Embryonic facial prominence (tissue), 1 donor: ENCODE results near the gene RAC3.

Experiments used
- DNase-seq: peaks from one replicate; pipeline ENCODE4 v3.0.0-alpha.2; 2016; ENCODE audit errors: extremely low spot score

RAC3 gene

DNA sequence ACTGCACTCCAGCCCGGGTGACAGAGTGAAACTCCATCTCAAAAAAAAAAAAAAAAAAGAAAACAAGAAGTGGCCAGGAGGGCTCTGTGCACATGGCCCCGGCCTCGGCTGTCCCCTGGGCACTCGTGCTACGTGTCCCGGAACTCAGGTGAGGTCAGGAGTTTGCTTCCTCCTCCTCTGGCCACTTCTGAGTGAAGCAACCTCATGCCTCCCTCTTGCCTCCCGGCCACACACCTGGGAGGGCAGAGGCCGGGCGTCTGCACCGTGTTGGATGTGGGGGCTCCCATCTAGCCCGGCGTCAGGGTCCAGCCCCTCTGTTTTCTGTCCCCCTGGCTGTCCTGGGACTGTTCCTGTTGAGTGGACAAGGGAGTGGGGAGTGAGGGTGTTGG lies 31.9 kb upstream of the RAC3 start:
- DNase-seq = no peak

DNA sequence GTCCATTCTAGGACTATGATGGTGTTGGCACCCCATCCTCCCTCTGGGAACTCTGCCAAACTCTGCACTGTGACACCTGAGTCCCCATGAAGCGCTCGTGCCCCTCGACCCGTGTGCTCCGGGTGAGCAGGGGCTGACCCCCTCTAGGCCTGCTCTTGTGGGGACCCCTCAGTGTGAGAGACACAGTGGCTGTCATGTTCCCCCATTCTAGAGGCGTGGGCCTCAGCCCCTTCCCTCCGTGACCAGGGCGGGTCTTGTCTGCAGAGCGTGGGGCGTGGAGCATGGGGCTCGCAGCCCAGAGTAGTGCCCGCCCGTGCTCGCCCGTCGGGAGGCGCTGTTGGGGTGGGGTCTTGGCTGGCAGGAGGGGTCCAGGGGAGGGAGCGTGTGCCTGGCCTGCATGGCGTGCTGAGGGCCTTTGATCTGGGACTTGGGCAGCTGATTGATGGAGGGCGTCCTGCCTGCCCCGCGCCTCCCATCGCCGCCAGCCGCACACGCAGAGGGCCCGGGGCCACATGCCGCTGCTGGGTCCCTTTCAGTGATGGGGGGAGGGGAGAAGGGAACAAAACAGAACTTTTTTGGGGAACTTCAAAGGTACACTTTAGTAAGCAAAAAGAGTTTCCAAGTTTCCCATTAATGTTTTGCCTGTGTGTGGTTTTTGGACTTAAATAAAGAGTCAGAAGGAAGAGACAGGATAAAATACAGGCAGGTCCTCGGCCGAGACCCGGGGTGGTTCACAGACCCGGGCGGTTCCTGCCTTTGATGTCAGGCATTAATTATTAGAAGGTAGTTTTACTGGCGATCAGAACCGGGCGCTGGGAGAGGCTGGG lies 31.3 kb upstream of the RAC3 start:
- no peak for DNase-seq

DNA sequence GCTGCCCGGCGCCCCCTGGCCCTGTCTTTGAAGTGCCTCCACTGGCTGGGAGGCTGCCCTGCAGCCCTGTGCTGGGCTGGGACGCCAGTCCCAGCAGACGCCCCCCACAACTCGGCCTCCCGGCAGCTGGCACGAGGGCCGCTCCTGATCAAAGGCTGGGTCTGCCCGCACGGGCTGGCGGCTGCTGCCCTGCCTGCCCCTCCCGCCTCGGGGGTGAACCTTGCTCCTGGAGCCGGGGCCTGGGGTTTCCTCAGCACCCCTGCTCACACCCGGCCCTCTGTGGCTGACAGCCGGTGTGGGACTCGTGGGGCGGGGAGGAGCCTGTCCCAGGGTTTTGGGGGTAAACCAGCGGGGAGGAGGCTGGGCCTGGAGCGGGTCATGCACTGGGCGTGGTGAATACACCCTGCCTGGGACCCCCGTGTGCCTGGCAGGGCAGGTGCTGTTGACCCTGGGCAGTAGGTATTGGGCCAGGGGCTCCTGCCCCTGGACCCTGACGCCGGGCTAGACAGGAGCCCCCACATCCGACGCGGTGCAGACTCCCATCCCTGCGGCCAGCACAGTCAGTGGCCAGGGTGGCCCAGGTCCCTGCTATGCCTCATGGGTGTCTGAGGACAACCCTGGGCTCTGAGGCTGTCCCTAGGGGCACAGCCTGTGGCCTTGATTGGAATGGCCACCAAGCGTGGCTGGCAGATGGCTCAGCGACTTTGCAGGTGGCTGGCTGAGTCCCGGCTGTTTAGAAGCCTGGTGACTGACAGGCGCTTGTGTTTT lies 30.5 kb upstream of the RAC3 start:
- DNase-seq = no peak

DNA sequence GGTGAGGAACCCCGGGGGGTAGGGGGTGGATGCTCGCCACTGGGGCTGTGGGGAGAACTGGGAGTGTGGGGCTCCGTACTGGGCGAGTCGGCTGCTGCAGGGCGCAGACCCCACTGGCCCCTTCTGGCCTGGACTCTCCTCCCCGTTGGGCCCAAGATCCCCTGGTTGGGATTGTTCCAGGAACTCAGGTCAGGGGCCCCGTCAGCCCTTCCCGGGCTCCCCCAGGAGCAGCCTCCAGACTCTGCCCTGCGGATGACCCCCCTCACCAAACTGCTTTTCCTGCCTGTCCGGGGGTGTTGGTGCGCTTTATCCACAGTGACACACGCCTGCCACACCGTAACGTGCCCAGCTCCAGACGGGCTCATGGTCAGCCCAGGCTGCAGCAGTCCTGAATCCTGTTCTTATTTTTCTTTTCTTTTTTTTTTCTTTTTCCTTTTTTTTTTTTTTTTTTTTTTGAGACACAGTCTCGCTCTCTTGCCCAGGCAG lies 29.9 kb upstream of the RAC3 start:
- no peak for DNase-seq

DNA sequence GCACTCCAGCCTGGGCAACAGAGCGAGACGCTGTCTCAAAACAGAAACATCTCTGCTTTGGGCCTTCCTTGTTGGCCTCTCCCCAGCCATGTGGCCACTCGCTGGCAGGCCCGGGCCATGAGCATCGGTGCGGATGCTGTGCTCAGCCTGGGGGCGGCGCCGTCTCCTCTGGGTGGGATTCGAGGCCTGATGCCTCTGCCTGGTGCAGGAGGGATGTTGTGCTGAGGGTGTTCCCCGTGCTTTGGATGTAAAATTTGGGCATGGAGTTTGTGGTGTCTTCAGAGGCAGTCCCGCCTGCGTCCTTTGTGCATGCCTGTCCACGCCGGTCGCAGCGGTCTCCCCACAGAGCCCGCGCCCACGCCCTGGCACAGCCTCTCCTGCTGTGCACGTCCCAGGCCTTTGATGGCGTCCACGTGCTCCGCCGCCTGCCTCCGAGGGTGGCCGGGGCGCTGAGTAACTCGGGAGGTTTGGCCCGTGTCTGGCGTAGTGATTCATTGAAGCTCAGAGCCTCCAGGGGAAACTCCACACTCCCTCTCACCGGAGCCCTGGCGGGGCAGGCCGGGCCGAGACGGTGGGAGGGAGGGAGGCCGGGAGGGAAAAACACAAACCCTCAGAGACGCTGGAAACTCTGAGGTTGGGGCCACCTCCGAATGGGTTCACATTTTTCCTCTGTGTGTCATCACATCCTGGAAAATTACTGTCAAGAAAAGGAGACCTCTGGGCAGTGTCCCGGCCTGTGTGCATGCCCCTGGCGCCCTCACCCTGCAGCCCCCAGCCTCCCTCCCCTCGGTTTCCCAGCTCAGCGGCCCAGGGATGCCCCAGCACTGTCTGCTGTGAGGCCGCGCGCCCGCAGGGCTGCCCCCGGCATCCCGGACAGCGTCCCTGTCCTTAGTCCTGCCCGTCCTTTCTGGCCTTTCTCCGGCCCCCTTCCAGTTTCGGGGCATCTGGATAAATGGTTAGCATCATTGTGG lies 27.8 kb upstream of the RAC3 start:
- DNase-seq = no peak

DNA sequence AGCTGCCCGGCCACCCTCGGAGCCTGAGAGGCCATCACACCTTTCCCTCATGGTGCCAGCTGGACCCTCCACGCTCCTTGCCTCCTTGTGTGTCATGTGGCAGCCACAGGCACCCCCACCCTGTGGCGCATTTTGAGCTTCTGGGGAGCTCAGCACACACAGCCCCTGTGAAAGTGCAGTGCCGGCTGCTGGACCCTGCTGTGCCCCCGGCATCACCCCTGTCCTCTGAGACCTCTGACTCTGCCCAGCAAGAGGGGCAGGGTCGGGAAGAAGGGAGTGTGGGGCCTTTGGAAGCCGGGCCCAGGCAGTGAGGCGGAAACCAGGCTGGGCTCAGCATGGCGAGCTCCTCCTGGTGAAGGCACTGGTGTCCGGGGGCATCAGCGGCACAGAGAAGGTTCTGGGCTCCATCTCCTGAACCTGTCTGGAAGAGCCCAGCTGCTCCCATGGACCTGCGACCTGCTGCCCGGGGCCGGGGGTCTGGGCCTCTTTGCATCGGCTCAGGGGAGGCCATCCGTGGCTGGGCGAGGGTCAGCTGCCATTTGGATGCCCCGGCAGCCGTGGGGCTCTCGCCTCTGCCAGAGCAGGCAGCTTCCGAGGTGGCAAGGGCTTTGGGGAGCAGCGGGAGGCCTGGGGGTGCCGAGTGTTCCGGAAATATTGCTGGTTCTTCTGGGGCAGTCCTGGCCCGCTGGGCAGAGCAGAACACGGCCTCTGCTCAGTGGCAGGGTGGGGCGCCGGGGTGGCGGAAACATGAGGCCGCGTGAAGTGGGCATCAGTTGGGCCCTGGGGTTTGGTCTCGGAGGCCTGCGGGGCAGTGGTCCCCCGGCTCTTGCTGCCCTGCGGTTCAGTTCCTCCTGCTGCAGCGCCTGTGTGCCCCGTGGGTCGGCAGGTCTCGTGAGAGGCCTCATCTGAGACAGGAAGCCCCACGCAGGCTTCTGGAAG lies 26.7 kb upstream of the RAC3 start:
- DNase-seq = no peak

DNA sequence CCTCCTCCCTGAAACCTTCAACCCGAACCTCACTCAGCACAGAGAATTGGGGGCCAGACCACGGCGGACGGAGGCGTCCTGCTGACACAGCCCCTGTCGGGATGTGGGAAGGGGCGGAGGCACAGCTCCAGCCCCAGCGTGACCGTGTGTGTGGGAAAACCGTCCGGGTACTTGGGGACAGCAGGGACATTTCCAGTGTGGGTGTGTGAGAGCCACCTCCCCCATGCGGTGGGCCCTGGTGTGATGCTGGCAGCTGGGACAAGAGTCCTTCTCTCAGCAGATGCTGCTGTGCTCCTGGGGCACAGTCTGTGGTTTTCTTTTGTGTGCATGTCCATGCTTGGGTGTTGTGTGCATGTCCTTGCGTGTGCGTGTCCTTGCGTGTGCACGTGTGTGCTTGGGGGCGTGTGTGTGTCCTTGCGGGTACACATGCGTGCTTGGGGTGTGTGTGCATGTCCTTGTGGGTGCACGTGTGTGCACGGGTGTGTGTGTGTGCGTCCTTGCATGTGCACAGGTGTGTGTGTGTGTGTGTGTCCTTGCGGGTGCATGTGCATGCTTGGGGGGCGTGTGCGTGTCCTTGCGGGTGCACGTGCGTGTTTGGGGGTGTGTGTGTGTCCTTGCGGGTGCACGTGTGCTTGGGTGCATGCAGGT lies 25.7 kb upstream of the RAC3 start:
- DNase-seq = no peak

DNA sequence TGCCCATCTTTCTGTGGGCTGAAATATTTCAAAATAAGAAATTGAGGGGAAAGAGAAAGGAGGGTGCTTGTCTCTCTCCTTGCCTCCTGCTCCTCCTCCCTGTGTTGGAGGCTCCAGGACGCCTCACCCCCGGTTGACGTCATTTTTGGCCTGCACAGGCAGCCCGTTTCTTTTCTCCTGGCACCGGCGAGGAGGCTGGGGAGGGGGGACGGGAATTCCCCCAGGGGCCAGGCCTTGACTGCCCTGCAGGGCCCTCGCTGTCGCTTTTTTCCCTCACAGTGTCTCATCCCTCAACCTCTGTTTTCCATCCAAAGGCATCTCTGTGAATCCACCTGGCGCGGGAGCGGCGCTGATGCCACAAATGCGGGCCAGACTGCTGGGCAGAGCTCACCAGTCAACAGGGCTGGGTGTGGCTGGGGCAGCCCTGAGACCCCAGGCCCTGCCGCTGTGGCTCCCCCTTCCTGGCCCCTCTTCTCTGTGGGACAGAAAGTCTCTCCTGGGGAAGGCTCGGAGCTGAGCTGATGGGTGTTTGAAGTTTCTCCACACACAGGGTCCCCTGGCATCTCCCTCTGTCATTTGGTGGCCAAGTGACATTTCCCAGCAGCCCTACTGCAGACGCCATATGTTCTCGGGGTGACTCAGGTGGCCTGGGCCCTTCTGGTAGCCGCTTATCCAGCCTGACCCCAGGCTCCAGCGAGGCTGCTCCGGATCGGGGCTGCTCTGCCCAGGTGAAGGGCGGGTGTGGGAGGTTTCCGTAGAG lies 24.8 kb upstream of the RAC3 start:
- no peak for DNase-seq

DNA sequence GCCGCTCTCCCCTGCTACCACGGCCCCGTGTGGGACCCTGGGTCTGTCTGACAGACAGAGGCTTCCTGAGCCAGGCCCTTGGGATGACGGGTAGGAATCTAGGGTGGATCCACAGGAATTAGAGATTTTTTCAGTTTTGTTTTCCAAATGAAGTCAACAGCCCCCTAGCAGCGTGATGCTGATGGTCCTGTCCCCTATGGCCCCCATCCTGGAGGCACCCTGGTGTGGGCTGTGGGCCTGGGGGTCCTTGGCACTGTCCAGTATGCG lies 24.3 kb upstream of the RAC3 start:
- no peak for DNase-seq

DNA sequence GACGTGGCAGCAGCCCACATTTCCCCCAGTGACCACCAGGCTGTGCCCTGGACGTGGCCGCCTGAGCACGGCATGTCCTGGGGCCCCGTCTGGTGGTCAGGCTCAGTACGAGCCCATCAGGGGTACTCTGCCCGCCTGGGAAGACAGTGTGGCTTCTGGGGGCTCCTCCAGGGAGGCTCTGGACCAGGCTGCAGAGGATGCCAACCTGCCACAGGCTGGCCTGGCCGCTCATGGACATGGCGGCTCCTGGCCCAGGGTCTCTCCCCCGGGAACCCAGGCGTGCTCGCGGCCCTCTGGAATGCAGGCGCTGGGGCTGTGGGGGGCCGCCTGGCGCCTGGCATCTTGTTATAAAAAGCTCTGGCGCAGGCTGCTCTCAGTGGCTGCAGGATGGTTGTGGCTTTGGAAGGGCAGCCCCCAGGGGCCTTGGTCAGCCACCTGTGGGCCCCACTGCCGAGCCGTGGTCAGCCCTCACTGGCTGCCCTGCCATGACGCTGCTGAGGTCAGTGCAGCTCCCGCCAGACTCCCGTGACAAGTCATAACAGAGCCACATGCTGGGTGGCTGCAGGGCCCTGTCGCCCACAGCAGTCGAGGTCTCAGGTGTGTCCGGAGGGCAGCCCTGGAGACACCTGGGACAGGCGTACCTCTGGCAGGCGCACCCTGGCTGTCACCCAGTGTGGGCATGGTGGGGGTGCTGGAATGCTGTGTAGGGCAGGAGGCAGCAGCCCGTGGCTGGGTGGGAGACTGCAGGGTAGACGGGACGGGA lies 23.8 kb upstream of the RAC3 start:
- DNase-seq = no peak

DNA sequence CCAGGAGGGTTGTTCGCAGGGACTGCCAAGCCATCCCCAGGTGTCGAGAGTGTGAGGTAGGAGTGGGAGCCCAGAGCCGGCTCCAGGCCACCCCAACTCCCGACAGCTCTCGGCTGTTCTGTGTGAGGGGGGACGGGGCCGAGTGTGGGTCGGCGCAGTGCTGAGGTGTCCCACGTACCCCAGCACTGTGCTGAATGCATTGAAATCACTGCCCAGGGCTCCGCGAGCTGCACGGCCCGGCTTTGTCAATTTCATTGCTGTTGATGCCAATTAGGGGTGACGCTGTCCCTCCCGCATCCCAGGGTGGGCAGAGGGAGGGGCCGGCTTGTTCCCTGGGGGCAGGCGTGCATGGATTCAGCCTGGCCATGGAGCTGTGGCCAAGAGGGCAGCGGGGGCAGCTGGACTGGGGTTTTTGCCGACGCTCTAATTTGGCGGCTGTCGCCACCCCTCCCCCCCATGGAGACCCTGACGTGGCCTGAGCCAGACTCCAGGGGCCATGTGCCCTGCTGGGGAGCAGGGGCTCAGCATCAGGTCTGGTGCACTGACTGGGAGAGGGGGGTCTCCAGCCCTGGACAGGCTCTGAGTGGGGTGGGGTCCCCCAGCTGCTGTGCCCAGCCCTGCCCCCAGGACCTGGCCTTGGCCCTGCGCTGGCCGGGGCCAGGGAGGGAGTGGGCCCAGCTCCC lies 23.1 kb upstream of the RAC3 start:
- DNase-seq = no peak

DNA sequence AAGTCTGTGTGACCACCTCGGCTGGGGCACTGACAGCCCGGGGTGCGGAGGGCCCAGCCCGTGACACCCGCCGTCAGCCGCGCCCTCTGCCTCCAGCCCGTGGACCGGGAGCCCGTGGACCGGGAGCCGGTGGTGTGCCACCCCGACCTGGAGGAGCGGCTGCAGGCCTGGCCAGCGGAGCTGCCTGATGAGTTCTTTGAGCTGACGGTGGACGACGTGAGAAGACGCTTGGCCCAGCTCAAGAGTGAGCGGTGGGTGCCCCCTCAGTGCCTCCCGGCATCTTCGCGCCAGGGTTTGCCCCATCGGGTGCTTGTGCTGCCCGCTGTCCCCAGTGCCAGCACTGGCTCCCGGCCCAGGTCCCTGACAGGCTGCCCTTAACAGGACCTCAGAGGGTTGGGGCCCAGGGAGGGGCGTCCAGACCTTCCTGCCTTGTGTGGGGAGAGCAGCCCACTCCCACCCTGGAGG lies 22.5 kb upstream of the RAC3 start:
- no peak for DNase-seq

DNA sequence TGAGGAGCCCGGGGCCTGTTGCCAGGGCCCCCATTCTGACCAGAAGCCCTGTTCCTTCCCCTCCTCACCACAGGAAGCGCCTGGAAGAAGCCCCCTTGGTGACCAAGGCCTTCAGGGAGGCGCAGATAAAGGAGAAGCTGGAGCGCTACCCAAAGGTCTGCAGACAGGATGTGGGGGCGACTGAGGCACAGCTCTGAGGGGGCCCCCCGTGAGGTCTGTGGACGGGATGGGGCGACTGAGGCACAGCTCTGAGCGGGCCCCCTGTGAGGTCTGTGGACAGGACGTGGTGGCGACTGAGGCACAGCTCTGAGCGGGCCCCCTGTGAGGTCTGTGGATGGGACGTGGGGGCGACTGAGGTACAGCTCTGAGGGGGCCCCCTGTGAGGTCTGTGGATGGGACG lies 22.1 kb upstream of the RAC3 start:
- DNase-seq = no peak

DNA sequence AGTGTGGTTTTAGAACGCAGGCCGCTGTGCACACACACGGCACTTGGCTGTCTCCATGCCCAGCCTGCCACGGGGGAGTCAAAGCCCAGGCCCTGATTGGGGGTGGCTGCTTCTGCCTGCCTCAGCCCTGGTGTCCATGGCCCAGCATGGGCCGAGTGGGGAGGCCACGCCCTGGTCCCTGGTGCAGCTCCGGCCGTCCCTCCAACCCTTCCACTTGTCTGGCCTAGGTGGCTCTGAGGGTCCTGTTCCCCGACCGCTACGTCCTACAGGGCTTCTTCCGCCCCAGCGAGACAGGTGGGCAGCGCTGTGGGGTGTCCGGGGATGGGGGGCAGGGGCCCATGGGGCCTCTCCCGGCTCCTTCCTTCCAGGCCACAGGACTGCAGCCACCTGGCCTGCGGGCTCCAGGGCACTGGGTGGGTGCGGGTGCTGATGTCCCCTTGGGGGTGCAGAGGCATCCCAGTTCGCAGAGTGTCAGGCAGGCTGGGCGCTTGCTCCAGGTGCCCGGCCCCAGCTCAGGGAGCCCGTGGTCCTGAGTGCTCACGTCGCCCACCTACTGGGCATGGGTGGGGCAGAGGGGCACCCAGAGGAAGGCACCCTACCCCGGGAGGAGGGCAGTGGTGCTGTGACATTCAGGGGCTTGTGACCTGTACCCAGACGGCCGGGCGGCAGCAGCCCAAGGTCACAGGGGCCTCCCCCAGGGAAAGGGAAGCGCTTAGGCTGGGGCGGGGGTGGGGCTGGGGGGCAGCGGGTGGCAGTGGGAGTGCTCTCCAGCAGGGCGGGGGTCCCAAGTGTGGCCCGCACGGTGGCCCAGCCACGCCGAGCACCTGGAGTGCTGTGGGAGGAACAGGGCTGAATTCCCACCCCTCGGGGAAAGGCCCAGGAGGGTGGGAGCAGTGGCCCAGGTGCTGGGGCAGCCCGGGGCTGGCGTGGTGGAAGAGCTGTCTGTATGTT lies 20.6 kb upstream of the RAC3 start:
- DNase-seq = no peak

DNA sequence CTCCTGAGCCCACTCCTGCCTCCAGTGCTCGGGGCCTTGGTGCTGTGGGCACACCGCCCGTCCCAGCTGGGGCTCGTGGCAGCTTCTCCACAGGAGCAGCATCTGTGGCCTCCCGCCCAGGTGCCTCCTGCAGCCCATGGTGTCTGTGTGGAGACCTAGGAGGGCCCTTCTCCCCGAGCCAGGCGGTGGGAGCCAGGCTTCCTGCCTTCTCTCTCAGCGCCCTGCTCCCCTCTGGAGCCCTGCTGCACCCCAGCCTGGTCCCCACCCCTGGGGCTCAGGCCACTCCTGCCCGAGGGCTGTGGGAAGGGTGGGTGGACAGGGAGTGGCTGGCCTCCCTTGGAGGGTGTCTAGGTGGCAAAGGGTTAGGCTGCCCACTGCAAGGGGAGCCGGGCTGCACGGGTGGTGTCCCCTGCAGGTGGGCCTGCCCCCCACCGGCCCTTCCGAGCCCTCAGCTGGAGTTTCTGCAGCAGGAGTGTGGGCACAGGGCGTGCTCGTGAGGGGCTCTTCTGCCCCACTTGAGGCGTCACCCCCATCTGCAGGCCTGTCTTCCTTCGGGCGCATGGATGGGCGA lies 19.8 kb upstream of the RAC3 start:
- DNase-seq = no peak

DNA sequence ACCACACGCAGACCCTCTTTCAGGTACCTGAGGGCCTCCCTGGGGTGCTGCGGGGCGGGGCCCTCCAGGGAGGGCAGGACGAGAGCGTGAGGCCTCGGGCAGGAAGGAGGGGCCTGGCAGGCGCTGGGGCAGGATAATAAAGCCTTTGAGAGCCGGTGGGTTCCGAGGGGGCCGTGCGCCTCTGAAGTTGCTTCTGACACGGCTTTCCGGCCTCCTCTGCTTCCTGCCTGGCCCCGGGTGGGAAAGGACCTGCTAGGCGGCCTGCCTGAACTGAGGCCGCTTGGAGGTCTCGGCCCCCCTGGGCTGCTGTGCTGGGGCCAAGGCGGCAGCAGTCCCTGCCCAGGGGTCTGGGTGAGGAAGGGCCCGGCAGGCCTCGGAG lies 19.2 kb upstream of the RAC3 start:
- DNase-seq = no peak
